Hematopoietic multipotent progenitor cell treated with erythropoietin and hydrocortisone succinate and interleukin-3 and kit ligand, for 17 days (in vitro differentiated cells): ENCODE measurements around the gene PPP1R2B.
"Not testable (repeated sequence)": the region's sequence is repeated elsewhere in the genome, so short reads cannot be mapped to it uniquely, and the experiment has no call there.

Experiments
- DNase-seq: peaks from one replicate; pipeline ENCODE4 v3.0.0-alpha.2; 2015; ENCODE audit warnings: low spot score

PPP1R2B gene

DNA sequence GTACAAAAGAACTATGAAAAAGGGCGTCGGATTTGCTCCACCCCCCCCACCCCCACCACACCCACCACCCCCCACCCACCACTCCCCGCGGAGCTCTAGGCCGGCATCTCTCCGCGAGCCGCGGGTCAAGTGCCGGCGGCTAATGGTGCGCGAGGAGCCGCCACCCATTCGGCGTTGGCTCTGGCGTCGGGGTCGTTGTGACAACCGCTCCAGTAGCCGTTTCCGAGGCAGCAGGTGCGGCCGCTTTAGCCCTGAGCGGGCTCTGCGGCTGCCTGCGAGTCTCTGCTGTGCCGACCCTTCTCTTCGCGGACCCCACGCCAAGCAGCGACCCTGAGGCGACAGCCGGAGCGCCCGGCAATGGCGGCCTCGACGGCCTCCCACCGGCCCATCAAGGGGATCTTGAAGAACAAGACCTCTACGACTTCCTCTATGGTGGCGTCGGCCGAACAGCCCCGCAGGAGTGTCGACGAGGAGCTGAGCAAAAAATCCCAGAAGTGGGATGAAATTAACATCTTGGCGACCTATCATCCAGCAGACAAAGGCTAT, at the start of gene PPP1R2B:
TSS of gene PPP1R2B (plus strand) at position 90 of the 546 bp plus-strand sequence. CDS start at position 358, 268 bp downstream.
- no peak for DNase-seq

- no peak for DNase-seq
Measured at GRCh38 chr5:156800929-156801328, 49.2 kb upstream of the PPP1R2B start.

DNA sequence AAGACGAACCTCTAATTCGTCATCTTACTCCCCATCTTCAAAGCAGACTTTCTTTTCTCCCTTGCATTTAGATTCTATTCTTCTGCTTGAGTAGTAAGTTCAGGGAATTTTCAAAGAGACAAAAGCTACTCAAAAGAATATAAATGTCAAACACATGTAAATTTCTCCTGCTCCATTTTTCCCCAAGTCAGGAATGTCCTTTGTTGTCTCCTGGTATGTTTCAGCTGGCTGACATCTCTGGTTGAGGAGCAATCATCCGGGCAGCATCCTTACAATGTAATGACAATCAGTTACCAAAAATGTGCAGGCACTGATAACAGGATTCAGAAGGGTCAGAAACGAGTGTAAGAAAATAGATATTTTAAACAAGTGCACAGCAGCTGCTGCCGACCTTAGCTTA, 47.6 kb upstream of the PPP1R2B start:
- DNase-seq = no peak

- no peak for DNase-seq
Measured at GRCh38 chr5:156803404-156803803, 46.7 kb upstream of the PPP1R2B start.

GRCh38 chr5:156812959-156813358, 37.1 kb upstream of the PPP1R2B start:
- no peak for DNase-seq

GRCh38 chr5:156815988-156816599, 34.0 kb upstream of the PPP1R2B start:
- no peak for DNase-seq

GRCh38 chr5:156819537-156819936, 30.6 kb upstream of the PPP1R2B start:
- DNase-seq = no peak

- no peak for DNase-seq
Measured at GRCh38 chr5:156819967-156820581, 30.0 kb upstream of the PPP1R2B start.

DNA sequence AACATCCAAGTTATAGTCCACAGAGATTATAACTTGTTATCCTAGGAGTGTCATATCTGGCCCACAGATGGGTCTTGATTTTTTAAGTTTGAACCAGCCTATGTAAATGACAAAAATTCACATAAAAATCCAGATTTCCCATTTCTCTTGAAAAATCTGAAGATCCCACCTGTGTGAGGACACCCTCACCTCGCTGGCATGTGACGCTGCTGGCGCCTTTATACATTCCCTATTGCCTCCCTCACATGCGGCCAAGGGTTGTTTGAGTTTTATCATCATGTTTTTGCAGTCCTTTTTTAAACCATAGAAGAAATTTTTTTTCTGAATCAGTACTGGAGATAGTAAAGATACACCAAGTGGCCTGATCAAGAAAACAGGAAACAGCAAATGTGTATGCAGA, 25.9 kb upstream of the PPP1R2B start:
- DNase-seq = no peak

- DNase-seq = no peak
Measured at GRCh38 chr5:156824800-156825199, 25.3 kb upstream of the PPP1R2B start.

- DNase-seq = no peak
Measured at GRCh38 chr5:156825688-156826087, 24.4 kb upstream of the PPP1R2B start.

DNA sequence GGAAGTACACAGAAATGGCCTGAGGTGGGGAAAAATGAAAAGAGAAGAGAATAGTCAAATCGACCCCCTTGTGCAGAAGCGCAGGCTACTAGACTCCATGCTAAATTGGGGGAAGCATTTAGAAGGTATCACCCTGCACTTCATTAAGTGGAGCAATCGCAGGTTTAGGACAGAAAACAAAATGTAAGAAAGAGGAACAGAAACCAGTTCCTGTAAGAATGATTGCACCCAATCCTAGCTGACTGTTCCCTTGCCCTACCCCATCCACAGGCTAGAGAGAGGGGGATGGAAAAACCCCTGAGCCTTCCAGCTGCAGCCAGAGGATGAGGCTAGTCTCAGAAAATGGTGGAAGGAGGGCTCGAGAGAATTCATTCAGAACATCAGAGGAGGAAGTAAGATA, 23.9 kb upstream of the PPP1R2B start:
- DNase-seq = no peak

DNA sequence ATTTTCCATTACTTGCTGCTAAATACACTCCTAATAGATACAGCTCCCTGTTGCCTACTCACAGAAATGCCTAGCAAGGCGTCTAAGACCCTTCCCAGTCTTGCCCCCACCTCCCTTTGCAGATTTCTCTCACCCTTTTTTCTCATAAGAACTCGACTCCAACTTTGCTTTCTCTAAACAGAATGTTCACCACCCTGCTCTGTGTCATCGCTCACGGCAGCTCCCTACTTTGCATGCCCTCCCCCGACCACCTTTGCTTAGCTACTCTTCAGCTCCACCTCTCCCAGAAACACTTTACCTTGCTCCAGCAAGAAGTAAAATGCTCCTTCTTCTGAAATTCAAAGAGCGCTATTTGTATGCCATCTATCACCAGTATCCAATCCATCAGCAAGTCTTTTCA, 15.2 kb upstream of the PPP1R2B start:
- DNase-seq = no peak

- DNase-seq = no peak
Measured at GRCh38 chr5:156835905-156836304, 14.2 kb upstream of the PPP1R2B start.

DNA sequence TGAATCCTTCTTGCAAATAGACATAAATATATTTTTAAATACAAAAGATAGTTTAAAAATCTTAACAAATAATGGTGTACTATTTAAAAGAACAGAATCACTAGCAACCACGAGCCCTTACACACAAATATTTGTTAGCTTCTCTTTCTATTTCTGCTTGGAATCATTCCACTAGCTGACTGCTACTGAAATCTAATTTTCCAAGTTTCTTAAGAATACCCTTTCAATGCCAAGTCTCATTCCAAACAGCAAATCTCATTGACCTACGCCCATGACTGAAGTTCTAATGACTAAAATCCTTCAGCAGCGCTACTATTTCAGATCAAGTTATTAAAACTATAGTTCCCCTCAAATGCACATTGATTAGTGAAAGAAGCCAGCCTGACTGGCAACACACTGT, 13.2 kb upstream of the PPP1R2B start:
- DNase-seq = no peak

GRCh38 chr5:156838961-156839360, 11.1 kb upstream of the PPP1R2B start:
- no peak for DNase-seq

- no peak for DNase-seq
Measured at GRCh38 chr5:156841737-156842136, 8.4 kb upstream of the PPP1R2B start.

DNA sequence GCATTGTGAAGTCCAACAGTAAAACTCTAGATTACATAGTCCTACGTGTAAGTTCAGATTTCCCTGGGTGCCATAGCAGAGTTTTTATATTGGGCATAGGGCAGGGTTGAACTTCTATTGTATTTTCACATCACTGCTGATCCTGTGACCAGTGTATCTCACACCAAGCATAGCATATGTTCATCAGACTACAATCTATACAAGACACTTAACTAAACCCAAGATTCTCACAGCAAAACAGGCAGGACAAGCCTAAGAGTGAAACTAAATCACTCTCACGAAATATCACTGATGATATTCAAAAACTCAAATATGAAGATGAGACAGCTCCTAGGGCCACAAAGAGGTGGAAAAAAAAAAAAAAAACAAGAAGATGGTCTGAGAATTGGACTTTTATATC, 3.2 kb upstream of the PPP1R2B start:
- no peak for DNase-seq

DNA sequence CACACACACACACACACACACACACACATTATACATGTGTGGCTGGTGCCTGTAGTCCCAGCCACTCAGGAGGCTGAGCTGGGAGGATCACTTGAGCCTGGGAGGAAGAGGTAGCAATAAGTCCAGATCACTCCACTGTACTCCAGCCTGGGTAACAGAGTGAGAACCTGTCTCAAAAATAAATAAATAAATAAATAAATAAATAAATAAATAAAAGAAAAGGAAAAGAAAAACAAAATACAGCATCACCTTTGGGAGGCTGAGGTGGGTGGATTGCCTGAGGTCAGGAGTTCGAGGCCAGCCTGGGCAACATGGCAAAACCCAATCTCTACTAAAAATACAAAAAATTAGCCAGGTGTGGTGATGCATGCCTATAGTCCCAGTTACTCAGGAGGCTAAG, 1.6 kb upstream of the PPP1R2B start:
- not testable (repeated sequence) for DNase-seq

DNA sequence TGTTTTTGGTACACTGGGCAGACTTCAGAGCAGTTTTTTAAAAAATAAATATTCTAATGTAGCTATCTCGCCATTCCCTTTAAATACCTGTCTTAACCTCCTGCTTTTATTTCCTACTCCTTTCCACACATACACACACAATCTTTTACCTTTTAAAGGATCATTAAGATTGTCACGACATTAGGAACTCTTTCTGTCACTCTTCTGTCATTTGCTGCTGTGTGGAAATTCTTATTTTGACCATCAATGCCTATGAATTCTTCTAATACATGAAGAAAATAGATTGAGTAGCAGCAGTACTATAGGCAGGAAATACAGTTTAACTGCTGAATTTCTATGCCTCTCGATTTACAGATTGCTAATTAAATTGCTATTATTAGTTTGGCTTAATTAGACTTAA, 1.8 kb downstream of the PPP1R2B start:
- no peak for DNase-seq

GRCh38 chr5:156853055-156853454, 3.0 kb downstream of the PPP1R2B start:
- DNase-seq = not testable (repeated sequence)

DNA sequence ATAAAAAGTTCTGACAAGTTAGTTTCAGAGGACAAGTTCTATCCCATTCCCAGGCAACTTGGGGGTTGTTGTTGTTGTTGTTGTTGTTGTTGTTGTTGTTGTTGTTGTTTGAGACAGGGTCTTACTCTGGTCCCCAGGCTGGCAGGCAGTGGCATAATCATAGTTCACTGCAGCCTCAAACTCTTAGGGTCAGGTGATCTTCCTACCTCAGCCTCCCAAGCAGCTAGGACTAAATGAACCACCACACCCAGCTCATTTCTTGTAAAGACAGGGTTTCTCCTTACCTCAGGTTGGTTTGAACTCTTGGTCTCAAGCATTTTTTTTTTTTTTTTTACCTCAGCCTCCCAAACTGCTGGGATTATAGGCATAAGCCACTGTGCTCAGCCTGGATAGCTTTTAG, 15.3 kb downstream of the PPP1R2B start:
- DNase-seq = no peak

- no peak for DNase-seq
Measured at GRCh38 chr5:156870498-156870839, 20.4 kb downstream of the PPP1R2B start.

- no peak for DNase-seq
Measured at GRCh38 chr5:156871212-156871611, 21.1 kb downstream of the PPP1R2B start.
